CD4-positive, alpha-beta T cell treated with Interleukin-6 at 100 ng/mL for 8 hours (primary cell): Measurements from ENCODE around the gene EBF4.
"Not testable (repeated sequence)": the region's sequence is repeated elsewhere in the genome, so short reads cannot be mapped to it uniquely, and the experiment has no call there.

Experiments
- DNase-seq: peaks from one replicate; pipeline ENCODE4 v3.0.0-alpha.2; 2020; ENCODE audit warnings: mixed read lengths, low spot score

EBF4 gene

DNA sequence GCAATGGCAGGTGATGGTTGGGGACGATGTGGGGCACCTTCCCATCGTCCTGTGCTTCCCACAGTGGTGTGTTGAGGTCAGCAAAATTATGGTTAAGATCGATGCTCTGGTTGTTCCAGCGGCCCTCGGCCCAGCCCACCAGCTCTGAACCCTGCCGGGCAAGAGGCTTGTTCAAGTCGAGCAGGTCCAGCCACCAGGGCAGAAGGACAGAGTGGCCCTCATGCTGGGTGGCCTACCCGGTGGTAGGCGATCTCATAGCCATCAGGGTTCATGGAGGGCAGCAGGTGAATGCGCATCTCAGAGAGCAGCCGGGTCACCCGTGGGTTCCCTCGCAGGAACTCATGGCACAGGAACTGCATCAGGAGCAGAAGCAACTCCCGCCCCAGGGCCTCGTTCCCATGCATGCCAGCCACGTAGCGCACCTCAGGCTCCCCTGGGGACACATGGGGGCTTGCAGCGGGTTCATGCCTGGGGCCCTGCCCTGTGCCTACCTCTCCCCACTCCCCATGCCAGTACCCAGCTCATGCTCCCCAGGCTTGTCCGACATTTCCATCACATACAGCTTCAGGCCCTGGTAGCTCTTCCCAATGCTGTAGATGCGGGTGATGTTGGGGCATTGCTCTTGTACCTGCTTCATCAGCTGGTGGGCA, 103.6 kb downstream of the EBF4 start:
- DNase-seq = no peak

DNA sequence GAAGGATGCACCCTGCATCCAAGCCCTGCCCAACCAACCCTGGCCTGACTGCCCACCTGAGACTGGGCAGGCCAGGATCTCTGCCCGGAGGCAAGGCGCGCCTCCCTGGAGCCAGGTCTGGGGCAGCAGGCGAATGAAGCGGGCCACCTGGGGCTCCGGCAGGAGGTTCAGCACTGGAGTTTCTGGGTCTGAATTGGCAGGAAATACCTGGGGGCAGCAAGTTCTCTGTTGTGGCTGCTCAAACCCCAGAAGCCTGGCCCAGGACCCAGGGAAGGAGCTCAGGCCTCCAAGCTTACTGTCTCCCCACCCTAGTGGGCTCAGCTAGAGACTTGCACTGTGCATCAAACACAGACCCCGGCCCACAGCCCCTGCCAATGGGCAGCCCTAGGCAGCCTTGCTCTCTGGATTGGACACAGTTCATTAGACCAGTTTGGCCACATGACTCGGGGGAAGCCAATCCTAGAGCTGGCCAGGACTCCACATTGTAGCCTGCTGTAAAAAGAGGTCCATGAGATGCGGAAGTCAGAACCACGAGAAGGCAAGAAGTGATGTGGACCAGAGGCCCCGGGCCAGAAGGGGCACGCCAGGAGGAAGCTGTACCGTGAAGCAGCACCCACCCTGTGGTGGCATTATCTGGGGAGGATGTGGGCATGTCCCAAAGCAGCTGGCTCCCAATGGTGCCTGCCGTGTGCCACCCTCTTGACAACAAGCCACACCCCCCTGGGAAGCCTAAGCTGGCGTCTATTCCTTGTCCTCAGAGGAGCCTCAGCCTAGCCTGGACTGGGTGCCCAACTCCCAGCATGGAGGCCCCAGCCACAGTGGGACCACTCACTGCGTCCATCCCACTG, 104.8 kb downstream of the EBF4 start:
- no peak for DNase-seq

DNA sequence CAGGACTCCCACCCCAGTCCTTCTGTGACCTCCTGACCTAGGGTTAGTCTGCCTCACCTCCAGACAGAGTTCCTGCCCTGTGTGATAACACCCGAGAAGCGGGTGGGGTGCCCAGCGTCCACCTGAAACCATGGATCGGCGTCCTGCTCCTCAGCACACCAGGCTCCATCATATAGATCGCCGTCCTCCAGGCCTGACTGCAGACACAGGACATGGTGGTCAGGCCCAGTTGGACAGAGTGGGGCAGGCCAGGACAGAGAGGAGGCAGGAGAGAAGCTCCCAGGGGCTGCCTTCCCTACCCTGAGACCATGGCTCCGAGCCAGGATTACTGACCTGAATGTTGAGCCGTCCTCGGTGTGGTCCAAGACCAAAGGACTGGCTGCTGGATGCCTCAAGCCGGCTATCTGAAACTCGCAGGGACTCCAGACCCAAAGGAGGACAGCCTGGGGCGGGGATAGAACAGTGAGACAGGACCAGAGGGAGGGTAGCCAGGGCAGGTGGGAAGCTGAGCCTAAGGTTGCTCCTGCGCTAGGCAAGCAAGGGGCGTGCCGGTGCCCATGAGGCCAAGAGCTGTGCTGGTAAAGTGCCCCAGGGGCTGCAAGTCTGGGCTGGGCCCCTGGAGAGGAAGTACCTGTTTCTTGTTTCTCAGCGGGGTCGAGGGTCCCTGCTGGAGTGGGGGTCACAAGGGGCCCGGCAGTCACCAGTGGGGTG, 105.7 kb downstream of the EBF4 start:
- DNase-seq = no peak

DNA sequence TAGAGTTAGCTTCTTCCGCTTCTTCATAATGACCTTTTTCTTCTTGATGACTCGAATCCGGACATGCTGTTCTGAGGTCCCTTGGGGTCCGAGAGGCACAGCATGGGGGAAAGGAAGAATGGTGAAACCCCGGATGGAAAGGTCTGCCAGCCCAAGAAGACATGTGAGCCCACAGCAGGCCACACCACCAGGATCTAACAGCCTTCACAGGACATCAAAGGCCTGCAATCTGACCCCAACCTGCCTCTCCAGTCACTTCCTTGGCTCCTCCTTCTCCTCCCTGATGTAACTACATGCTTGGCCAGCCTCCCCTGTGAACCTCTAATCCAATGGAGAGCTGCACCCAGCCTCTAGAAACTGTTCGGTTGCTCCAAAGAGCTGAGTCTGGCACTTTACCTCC, 106.2 kb downstream of the EBF4 start:
- no peak for DNase-seq

GRCh38 chr20:2799271-2799670, 106.7 kb downstream of the EBF4 start:
- no peak for DNase-seq

- no peak for DNase-seq
Measured at GRCh38 chr20:2799688-2800520, 107.3 kb downstream of the EBF4 start.

DNA sequence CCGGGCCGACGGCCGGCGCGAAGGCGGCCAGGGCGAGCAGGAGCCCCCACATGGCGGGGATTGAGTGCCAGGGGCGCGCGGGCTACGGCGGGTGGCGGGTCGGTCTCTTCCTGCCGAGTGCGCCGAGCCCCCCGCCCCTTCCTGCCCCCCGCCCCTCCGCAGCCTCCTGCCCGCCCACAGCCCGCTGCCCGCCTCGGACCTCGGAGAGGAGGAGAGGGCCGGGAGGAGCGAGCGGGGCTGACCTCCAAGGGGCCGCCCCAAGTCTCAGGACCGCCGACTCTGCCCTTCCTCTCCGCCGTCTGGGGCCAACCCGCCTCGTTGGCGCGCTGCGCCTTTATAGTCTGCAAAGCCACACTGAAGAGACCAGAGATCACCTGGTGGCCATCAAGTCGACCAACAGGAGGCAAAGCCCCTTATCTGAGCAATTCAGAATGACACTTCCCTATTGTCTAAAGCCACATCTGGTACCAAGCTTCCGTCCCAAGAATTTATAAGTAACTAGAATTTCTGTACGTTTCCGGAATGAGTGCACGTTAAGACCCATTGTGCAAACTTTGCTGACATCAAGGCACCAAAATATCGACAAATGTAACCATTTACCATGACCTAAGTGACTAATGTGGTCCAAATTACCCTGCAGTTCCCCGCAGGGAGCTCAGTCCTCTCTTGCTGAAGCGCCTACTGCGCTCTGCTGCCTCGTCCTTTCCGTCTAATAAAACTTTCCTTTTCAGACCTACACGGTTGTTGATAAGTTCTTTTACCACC, 108.1 kb downstream of the EBF4 start, which contains the start of gene CPXM1:
Gene CPXM1 (minus strand): TSS at position 107 of the 765 bp plus-strand sequence. CDS start 55 bp downstream, at position 52.
- DNase-seq = no peak

DNA sequence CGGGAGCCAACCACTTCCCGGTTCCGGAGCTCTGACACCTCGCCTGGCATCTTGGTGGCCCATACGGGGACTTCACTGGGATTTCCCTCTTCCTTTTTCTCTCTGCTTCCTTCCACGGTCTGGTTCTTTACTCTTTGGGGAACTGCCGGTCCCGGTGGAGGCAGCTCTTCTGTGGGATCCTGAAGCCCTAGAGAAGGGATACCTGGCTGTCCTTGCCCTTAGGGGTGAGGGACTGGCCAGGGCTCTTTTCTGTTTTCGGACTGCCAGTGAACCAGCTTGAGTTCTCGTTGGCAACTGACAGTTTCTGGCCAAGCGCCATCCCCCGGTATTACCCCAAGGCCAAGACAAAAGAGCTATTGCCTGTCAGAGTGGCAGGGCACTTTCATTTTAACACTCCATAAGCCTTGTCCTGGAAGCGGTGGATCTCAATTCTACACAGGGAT, 108.7 kb downstream of the EBF4 start:
- no peak for DNase-seq

- no peak for DNase-seq
Measured at GRCh38 chr20:2804041-2804828, 111.7 kb downstream of the EBF4 start.

DNA sequence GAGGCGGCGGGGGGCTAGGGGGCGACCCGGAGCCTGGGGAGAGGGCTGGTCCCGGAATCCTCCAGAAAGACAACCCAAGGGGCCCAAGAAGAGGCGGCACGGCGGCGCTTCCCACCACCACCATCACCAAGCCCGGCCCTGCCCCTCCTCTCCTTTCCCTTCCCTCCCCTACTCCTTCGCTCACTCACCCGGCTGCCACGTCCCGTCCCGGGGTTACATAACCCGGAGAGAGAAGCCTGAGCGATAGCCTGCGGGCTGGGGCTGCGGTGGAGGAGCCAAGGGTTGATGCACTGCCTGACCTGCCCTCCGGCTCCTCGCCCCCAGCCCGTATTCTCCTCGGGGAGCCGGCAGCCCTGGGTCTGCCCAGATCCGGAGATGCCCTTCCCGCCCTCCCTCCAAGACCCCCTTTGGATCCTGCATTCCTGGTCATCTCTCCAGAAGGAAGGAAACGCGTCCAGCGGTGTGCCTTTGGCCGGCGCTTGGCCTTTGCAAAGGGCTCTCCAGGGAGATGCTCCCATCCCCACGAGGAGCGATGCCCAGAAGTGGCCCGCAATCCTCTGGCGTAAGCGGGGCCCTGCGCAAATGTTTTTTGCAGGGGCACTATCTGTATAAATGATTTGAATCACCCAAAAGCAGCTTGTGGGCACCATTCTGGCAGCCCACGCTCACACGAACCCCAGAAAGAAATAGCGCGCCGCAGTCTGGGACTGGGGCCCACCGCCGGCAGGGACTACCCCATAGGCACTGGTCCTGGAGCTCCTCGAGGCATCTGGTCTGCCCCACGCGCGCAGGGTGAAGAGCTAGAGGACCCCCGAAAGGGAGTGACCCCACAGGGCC, 112.5 kb downstream of the EBF4 start:
- no peak for DNase-seq

GRCh38 chr20:2805689-2806350, 113.2 kb downstream of the EBF4 start:
- no peak for DNase-seq

DNA sequence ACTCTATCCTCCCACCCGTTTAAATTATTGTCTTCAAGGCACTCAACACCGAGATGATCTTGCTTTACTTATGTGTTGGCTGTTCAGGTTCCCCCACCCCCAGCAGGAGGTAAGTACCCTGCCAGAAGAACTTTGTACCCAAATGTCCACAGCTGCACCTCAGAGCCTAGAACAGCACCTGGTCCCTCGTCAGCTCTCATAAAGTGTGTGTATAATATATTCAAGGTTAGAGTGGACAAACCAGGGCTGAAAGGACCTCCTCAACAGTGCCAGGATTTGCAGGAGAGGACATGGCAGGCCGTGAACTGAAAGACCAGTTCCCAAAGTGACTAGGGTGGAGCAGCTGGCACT, 113.7 kb downstream of the EBF4 start:
- DNase-seq = no peak

DNA sequence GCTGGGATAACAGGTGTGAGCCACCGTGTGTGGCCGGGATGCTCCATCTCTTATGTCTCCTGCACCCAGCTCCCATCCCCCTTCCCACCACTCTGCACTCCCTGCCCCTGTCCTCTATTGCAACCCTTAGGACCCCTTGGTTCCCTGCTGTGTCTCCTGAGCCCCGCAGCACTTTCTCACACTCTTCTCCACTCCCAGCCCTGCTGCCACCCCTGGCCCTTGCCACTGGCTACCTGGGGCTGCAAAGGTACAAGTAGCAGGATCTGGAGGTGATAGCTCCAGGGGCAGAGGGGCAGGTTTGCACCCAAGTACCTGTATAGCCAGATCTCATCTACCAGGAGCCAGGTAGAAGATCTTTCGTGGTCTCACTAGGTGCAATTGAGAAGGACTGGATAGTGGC, 114.4 kb downstream of the EBF4 start:
- DNase-seq = no peak

DNA sequence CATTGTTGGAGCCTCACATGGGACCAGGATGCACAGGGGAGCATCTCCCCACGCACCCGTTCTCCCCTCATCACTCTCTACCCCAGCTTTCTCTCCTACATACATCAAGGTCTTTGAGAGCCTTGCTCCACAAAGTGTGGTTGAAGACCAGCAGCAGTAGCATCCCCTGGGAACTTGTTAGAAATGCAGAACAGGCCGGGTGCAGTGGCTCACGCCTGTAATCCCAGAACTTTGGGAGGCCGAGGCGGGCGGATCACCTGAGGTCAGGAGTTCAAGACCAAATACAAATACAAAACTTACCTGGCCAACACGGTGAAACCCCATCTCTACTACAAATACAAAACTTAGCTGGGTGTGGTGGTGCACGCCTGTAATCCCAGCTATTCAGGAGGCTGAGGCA, 115.3 kb downstream of the EBF4 start:
- not testable (repeated sequence) for DNase-seq

GRCh38 chr20:2809690-2810089, 117.1 kb downstream of the EBF4 start:
- no peak for DNase-seq
